ENCODE results near the gene SAMM50.
A peak's percentile ranks its signal among the peaks of the same experiment; 100 is the strongest.

SAMM50 gene

GRCh38 chr22:43955040-43955882 is at the start of gene SAMM50:
Gene SAMM50 (plus strand): TSS chr22:43955442. CDS start chr22:43955578, 136 bp downstream.
- peak; percentile 97 for DNase-seq (ENCODE audit: low spot score)

- DNase-seq (ENCODE audit: low spot score) = no peak
Observed at GRCh38 chr22:43905681-43906080, 49.6 kb upstream of the SAMM50 start.

GRCh38 chr22:43909708-43910107 is 45.5 kb upstream of the SAMM50 start:
- no peak for DNase-seq (ENCODE audit: low spot score)

- DNase-seq (ENCODE audit: low spot score) = no peak
Observed at GRCh38 chr22:43910178-43910695, 45.0 kb upstream of the SAMM50 start.

GRCh38 chr22:43911351-43911750 is 43.9 kb upstream of the SAMM50 start:
- no peak for DNase-seq (ENCODE audit: low spot score)

- DNase-seq (ENCODE audit: low spot score) = no peak
Observed at GRCh38 chr22:43917521-43917920, 37.7 kb upstream of the SAMM50 start.

GRCh38 chr22:43919106-43919973 is 35.9 kb upstream of the SAMM50 start:
- DNase-seq (ENCODE audit: low spot score) = peak; percentile 74

- DNase-seq (ENCODE audit: low spot score) = peak; percentile 90
Observed at GRCh38 chr22:43921370-43921769, 33.9 kb upstream of the SAMM50 start.

- DNase-seq (ENCODE audit: low spot score) = no peak
Observed at GRCh38 chr22:43922123-43922522, 33.1 kb upstream of the SAMM50 start.

GRCh38 chr22:43923191-43923590 is 32.1 kb upstream of the SAMM50 start:
- DNase-seq (ENCODE audit: low spot score) = no peak

GRCh38 chr22:43923631-43924464 is 31.4 kb upstream of the SAMM50 start, which contains the start of gene PNPLA3:
Gene PNPLA3 (plus strand): TSS chr22:43923805. CDS start chr22:43923912, 107 bp downstream.
- peak; percentile 93 for DNase-seq (ENCODE audit: low spot score)

- DNase-seq (ENCODE audit: low spot score) = no peak
Observed at GRCh38 chr22:43924877-43925276, 30.4 kb upstream of the SAMM50 start.

GRCh38 chr22:43925433-43926348 is 29.6 kb upstream of the SAMM50 start:
- no peak for DNase-seq (ENCODE audit: low spot score)

GRCh38 chr22:43926349-43926710 is 28.9 kb upstream of the SAMM50 start:
- DNase-seq (ENCODE audit: low spot score) = no peak

GRCh38 chr22:43928468-43928867 is 26.8 kb upstream of the SAMM50 start:
- no peak for DNase-seq (ENCODE audit: low spot score)

GRCh38 chr22:43928908-43929307 is 26.3 kb upstream of the SAMM50 start:
- DNase-seq (ENCODE audit: low spot score) = no peak

- no peak for DNase-seq (ENCODE audit: low spot score)
Observed at GRCh38 chr22:43931771-43932170, 23.5 kb upstream of the SAMM50 start.

GRCh38 chr22:43941449-43941848 is 13.8 kb upstream of the SAMM50 start:
- DNase-seq (ENCODE audit: low spot score) = no peak

- DNase-seq (ENCODE audit: low spot score) = no peak
Observed at GRCh38 chr22:43944670-43945430, 10.4 kb upstream of the SAMM50 start.

Measured in hepatic stellate cell (primary cell).